Measurements from ENCODE around the gene CATSPER3. TPM values are rescaled to one million over a fixed set of nuclear protein-coding genes. Genes with fewer than 3 reads are reported as not detected.

CATSPER3 gene
- total RNA-seq, 1 experiment from 2014 or later: 0.06 TPM

DNA sequence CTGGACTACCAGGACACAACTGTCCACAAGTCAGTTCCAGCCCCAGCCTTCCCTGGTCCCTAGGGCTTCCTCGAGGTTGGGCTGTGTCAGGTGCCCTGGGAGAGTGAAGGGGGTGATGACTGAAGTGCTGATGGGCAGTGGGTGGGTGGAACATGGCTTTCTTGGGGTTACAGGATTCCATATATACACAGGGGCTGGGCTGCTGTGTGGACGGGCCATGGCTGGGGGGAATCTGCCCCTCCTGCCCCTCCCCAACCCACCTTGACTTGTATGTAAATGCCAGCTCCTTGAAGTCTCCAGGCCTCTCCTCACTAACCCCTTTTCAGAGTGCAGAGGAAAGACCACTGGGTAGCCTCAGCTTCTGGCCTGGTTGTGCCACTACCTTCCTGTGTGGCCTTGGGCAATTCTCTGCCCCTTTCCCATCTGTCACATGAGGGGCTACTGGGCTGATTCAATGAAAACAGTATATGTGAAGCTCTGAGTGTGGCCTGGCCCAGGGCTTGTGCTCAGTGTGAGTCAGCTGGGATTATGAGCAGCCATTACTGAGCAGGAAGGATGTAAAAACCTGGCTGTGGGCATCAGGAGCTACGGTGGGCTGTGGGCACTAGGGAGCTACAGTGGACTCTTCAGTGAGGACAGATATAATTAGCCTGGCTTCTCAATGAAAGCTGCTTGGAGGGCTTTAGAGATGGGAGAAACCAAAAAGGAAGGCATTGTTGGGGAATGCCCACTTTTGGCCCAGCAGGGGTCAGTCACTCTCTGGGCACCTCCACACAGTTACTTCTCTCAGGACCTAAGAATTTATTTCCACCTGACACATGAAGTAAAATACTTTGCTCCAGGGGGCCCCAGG is 43.0 kb downstream of the CATSPER3 start:
- DNase-seq (ENCODE audit: low read depth): no peak

GRCh38 chr5:135011355-135012032 is 43.8 kb downstream of the CATSPER3 start:
- no peak for DNase-seq (ENCODE audit: low read depth)

GRCh38 chr5:135012033-135012588 is 44.4 kb downstream of the CATSPER3 start:
- DNase-seq (ENCODE audit: low read depth): no peak

DNA sequence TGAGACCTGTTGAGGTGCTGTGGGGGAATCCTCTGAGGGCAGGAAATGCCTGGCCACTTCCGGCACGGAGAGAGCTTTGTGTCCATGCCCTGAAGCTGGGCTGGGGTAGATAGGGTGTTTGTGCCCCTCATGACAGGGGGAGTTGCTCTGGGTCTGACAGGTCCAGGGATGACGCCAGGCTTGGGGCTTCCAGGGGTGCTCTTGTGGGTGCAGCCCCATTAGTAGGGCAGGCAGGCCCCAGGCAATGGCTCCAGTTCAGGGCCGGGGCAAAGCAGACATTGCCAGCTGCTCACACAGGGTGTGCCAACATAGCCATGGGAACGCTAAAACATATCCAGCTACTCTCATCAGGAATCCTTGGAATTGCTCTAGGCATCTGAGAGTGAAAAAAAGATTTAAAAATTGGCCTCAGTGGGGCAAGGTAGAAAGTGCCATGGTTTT is 45.3 kb downstream of the CATSPER3 start:
- no peak for DNase-seq (ENCODE audit: low read depth)

DNA sequence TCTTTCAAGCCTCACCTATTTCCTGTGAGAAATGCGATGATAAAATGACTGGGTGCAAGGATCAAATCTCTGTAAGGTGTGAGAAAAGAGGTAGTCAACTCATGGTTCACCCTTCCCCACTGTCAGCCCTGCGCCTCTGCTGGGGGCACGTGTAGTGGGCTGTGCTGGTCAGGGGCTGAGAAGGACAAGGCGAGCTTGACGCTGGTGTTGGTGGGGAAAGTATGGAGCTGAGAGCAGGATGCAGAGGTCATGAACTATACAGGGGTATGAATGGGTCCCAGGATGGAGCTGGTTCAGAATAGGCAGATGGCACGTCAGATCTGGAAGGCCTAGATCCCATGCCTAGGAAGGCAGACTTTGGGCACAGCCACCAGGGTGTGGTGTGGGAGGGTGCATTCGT is 45.7 kb downstream of the CATSPER3 start:
- no peak for DNase-seq (ENCODE audit: low read depth)

- no peak for DNase-seq (ENCODE audit: low read depth)
These were observed 46.4 kb downstream of the CATSPER3 start for GRCh38 chr5:135013947-135014570.

DNA sequence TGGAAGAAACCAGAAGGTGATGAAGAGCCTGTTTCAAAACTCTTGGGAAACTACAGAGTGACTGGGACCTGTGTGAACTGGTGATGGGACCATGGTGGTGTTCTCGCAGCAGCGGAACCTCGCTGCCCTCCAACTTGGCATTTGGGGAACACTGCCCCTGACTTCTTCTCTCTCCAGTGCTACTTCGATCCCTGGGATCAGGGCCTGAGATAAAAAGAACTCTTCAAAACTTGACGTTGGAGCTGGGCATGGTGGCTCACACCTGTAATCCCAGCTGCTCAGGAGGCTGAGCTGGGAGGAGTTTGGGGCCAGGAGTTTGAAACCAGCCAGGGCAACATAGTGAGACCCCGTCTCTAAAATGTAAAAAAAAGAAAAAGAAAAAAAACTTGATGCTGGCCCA is 48.2 kb downstream of the CATSPER3 start:
- DNase-seq (ENCODE audit: low read depth): no peak

DNA sequence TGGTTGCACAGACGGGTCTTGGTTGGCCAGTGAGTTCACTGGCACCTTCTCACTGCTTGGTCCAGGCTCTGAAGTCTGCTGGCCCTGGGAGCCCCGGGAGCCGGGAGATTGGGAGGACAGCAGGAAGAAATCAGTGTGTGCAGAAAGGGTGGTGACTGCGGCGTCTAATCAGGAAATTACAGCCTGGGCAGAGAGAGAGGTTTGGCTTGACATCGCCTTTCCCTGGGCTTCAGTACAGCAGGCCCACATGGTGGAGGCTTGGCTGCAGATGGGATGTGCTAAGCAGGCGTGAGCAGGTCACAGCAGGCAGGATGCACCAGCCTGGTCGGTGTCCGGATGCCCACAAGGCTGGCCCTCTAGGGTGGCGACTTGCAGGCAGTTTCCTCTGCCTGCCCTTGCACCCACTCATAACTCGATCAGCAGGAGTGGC is 49.2 kb downstream of the CATSPER3 start:
- DNase-seq (ENCODE audit: low read depth): no peak

DNA sequence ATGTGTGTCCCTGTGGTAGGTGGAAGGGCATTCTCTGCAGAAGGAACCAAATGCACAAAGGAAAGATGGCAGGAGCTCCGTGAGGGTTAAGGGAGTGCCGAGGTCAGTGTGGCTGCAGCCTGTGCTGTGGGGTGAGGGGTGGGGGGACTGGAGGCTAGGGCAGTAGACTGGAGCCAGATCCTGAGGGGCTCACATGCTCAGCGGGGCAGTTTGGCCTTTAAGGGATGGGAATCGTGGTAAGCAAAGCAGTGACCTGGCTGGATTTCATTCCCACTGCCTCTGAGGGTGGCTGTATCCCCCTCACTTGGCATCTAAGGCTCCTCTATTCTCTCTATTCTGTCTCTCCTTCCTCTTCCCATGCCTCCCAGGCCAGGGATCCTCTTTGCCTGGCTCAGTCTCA is 50.8 kb downstream of the CATSPER3 start:
- DNase-seq (ENCODE audit: low read depth): no peak

DNA sequence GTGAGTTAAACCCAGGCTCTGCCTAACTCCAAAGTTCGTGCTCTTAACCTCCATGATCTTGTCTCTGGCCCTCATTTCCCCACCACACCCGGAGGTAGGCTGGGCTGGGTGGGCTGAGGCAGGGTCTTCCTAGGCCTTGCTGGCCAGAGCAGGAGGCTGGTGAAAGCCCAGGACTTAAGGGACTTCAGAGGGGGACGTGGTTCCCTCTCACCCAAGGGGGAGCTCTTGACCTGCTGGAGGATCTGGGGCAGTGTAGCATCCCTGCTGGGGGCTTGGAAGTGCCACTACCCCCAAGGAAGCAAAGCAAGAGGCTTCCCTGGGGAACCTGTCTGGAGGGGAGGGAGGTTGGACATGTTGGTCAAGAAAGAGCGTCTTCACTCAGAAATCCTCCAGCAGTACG is 51.6 kb downstream of the CATSPER3 start:
- DNase-seq (ENCODE audit: low read depth): no peak

DNA sequence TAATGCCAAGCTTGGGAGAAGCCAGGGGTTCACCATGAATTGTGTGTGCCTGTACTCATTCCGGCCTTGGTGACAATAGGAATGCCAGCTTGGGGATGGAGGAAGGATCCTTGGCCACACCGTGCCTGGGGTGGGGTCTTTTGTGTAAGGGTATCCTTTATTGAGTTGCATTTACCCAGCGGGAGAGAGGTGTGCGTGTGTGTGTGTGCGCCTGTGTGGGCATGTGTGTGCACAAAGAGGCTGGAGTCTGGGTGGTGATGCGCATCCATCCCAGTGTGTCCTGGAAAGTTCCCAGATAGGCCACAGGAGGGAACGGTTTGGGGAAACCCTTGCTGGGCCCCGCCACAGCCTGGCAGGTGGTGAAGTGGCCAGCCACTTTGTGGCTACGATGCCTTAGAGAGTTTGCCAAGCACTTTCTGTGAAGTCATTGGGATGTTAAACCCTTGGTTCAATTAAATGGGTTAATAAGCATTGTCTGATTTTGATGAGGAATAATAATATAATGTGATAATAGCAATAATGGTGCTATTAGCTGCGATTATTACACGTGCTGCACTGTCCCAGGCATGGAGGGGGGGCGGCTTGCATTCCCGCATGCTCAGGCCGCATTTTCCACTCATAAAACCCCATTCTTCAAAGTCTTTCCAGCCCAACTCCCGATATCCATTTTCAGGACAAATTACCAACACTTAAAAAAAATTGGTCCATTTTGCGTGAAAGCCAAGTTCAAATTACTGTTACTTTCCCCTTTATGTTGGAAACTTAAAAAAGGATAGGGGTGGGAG is 52.6 kb downstream of the CATSPER3 start:
- no peak for DNase-seq (ENCODE audit: low read depth)

DNA sequence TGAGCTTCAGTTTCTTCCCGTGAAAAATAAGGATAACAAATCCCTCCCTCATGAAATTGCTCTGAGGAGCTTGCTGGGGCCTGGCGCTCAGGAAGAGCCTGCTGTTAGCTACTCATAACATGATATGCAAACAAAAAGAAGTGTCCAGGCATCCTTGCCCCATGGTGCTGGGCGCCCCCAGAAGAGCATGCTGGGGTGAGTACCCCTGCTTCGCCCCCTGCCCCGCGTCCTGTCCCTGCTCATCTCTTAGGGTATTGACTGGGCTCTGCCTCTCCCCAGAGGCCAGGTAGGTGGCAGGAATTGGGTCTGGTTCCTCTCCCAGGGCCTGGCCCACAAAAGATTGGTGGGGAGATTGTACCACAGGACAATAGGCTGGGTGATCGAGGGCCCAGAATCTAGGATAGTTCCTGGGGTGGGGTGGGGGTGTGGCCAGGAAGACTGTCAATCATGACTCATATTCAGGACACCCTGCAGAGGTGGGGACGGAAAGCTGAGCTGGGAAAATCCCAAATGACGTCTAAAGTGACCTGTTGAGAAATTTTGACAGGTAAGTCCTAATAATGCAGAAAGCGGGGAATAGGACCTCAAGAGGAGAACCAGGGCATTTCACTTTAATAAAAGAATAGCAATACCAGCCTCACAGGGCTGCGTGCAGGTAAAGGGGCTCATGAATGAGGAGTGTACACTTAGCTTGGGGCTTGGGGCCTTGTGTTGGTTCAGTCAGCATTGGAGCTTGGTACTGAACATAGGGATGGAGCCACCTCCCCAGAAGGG is 57.4 kb downstream of the CATSPER3 start:
- peak; percentile 74 for DNase-seq (ENCODE audit: low read depth)

GRCh38 chr5:135025730-135026644 is 58.3 kb downstream of the CATSPER3 start:
- DNase-seq (ENCODE audit: low read depth): no peak

GRCh38 chr5:135026645-135027265 is 59.0 kb downstream of the CATSPER3 start:
- DNase-seq (ENCODE audit: low read depth): no peak

DNA sequence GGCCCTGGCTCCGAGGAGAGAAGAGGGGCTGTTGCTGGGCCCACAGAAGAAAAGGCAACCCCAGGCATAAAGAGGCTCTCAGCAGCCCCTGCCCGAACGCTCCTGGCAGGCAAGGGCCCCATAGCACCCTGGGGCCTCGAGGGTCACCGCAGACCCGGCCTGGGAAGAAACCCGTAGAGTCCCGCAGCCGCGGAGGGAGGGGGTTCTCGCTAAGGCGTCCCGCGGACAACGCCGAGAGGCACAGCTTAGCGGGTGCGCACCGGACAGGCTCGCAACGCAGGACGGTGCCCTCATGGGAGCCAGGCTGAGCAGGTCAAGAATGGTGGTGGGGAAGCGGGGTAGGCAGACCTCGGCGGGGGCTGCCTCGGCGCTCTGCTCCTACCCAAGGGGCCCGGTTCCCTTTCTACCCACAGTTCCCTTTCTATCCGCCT is 59.6 kb downstream of the CATSPER3 start:
- DNase-seq (ENCODE audit: low read depth): no peak

GRCh38 chr5:135027697-135028615 is 60.2 kb downstream of the CATSPER3 start:
- DNase-seq (ENCODE audit: low read depth): no peak

- DNase-seq (ENCODE audit: low read depth): no peak
These were observed 61.2 kb downstream of the CATSPER3 start for GRCh38 chr5:135028791-135029476.

Measured in Daoy (cell line).